T-helper 1 cell treated with Interleukin-12 subunit alpha and Interleukin-12 subunit beta and Interleukin-4 antibody, amounts not matched to agents 30 μg/mL and 1 μg/mL, for 36 hours (primary cell): ENCODE measurements around the gene EMC6.
"Not testable (repeated sequence)": the region's sequence is repeated elsewhere in the genome, so short reads cannot be mapped to it uniquely, and the experiment has no call there.

Experiments
- H3K27ac Mint-ChIP-seq: one replicate; pipeline ENCODE4 v1.8.0; 2021; ENCODE audit warnings: mild to moderate bottlenecking, mixed read lengths
- H3K27me3 Mint-ChIP-seq: one replicate; pipeline ENCODE4 v1.8.0; 2021; ENCODE audit warnings: low read depth, mixed read lengths
- H3K36me3 Mint-ChIP-seq: one replicate; pipeline ENCODE4 v1.8.0; 2021; ENCODE audit warnings: low read depth, mixed read lengths
- H3K4me1 Mint-ChIP-seq: one replicate; pipeline ENCODE4 v1.8.0; 2021; ENCODE audit warnings: low read depth, mixed read lengths
- H3K4me3 Mint-ChIP-seq: one replicate; pipeline ENCODE4 v1.8.0; 2021; ENCODE audit warnings: mild to moderate bottlenecking, moderate library complexity, mixed read lengths
- H3K9me3 Mint-ChIP-seq: one replicate; pipeline ENCODE4 v1.8.0; 2021; ENCODE audit warnings: mixed read lengths

EMC6 gene

GRCh38 chr17:3698139-3698538, 29.5 kb downstream of the EMC6 start:
- no peaks in the 10 kb centered on the region for H3K27me3 Mint-ChIP-seq
- peaks cover 26% of the 10 kb centered on the region for H3K4me1 Mint-ChIP-seq
- H3K36me3 Mint-ChIP-seq: peaks cover 36% of the 10 kb centered on the region
- peaks cover 16% of the 10 kb centered on the region for H3K9me3 Mint-ChIP-seq
- H3K4me3 Mint-ChIP-seq: peak overlapping the region; percentile 66
- no peak overlapping the region for H3K27ac Mint-ChIP-seq

GRCh38 chr17:3699951-3700350, 31.3 kb downstream of the EMC6 start:
- no peak overlapping the region for H3K4me3 Mint-ChIP-seq
- peaks cover 16% of the 10 kb centered on the region for H3K4me1 Mint-ChIP-seq
- H3K9me3 Mint-ChIP-seq: peaks cover 16% of the 10 kb centered on the region
- peaks cover 30% of the 10 kb centered on the region for H3K36me3 Mint-ChIP-seq
- no peak overlapping the region for H3K27ac Mint-ChIP-seq
- H3K27me3 Mint-ChIP-seq: no peaks in the 10 kb centered on the region

GRCh38 chr17:3702041-3702539, 33.5 kb downstream of the EMC6 start:
- not testable (repeated sequence) for H3K27me3 Mint-ChIP-seq, H3K4me3 Mint-ChIP-seq, H3K27ac Mint-ChIP-seq
- peaks cover 19% of the 10 kb centered on the region for H3K4me1 Mint-ChIP-seq
- peaks cover 39% of the 10 kb centered on the region for H3K36me3 Mint-ChIP-seq
- H3K9me3 Mint-ChIP-seq: peaks cover 16% of the 10 kb centered on the region

DNA sequence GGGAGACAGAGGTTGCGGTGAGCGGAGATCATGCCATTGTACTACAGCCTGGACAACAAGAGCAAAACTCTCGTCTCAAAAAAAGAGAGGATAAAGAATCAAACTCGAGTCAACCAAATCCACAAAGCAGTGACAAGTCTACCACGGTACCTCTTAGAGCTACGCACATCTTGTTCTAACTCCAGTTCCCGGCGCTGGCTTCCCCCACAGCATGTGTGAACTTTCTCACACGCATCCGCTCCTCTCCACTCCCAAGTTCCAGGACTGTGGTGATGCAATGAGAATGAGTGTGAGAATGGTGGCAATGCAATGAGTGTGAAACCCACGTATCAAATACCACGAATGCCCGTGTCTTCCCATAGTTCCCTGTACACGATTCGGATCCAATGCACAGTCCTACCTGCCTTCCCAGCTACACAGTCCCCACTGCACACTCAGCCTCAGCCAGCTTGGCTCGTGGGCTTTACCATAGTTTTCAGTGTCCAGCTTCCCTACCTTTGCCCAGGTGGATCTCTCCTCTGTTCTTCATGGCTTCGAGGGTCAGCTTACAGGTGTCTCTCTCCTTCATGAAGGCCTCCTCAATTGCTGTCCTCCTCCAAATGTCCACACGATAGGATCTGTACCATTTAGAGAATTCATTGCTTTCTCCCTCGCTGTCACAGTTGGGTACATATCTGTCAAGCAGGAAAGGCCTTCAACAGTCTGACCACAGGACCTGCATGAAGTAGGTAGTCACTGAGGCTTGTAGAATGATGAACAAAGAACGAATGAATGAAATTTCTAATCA, 36.5 kb downstream of the EMC6 start:
- Mint-ChIP-seq H3K9me3 (peaks cover 9% of the 10 kb centered on the region), H3K27ac (peak overlapping the region; percentile 3), H3K4me1 (peaks cover 23% of the 10 kb centered on the region), H3K36me3 (peaks cover 48% of the 10 kb centered on the region), H3K27me3 (no peaks in the 10 kb centered on the region), H3K4me3 (no peak overlapping the region)

- not testable (repeated sequence) for H3K27me3 Mint-ChIP-seq, H3K9me3 Mint-ChIP-seq, H3K4me3 Mint-ChIP-seq
- peaks cover 25% of the 10 kb centered on the region for H3K4me1 Mint-ChIP-seq
- H3K27ac Mint-ChIP-seq: peak overlapping the region; percentile 3
- peaks cover 48% of the 10 kb centered on the region for H3K36me3 Mint-ChIP-seq
Observed at GRCh38 chr17:3705718-3705984, 37.0 kb downstream of the EMC6 start.

- peak overlapping the region; percentile 83 for H3K27ac Mint-ChIP-seq
- peaks cover 48% of the 10 kb centered on the region for H3K36me3 Mint-ChIP-seq
- peak overlapping the region; percentile 31 for H3K4me3 Mint-ChIP-seq
- H3K27me3 Mint-ChIP-seq: no peaks in the 10 kb centered on the region
- peaks cover 5% of the 10 kb centered on the region for H3K9me3 Mint-ChIP-seq
- H3K4me1 Mint-ChIP-seq: peaks cover 43% of the 10 kb centered on the region
Observed at GRCh38 chr17:3708366-3708765, 39.8 kb downstream of the EMC6 start.

DNA sequence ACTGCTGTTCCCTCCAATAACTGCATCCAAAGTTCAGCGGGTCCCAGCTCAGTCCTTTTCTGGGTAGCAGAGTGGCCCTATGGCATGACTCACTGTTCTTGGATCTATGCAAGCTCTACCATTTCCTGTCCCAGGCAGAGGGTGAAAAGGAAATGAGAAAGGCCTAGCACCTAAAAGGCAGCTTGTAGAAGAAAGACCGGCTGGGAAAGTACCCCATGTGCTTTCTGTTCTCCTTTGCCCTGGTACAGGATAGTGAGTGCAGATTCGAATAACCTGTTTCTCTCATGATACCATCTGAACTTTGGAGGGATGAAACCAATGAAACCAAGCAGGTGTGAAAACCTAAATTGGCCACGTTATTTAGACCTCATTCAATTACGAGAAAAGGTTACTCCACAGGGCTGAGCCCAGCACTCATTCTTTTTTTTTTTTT, 42.4 kb downstream of the EMC6 start:
- H3K27ac Mint-ChIP-seq: peak overlapping the region; percentile 96
- H3K36me3 Mint-ChIP-seq: peaks cover 55% of the 10 kb centered on the region
- peak overlapping the region; percentile 71 for H3K4me3 Mint-ChIP-seq
- no peaks in the 10 kb centered on the region for H3K27me3 Mint-ChIP-seq
- peaks cover 45% of the 10 kb centered on the region for H3K4me1 Mint-ChIP-seq
- H3K9me3 Mint-ChIP-seq: peaks cover 5% of the 10 kb centered on the region

GRCh38 chr17:3712811-3713463, 44.3 kb downstream of the EMC6 start:
- Mint-ChIP-seq H3K27ac (peak overlapping the region; percentile 94), H3K4me3 (peak overlapping the region; percentile 66), H3K36me3 (peaks cover 68% of the 10 kb centered on the region), H3K27me3 (no peaks in the 10 kb centered on the region), H3K4me1 (peaks cover 56% of the 10 kb centered on the region), H3K9me3 (peaks cover 5% of the 10 kb centered on the region)

- Mint-ChIP-seq H3K9me3 (peaks cover 5% of the 10 kb centered on the region), H3K4me1 (peaks cover 59% of the 10 kb centered on the region), H3K4me3 (peak overlapping the region; percentile 47), H3K27me3 (no peaks in the 10 kb centered on the region), H3K36me3 (peaks cover 73% of the 10 kb centered on the region), H3K27ac (peak overlapping the region; percentile 89)
Observed at GRCh38 chr17:3715296-3715695, 46.7 kb downstream of the EMC6 start.

- H3K27ac Mint-ChIP-seq: peak overlapping the region; percentile 13
- peaks cover 55% of the 10 kb centered on the region for H3K4me1 Mint-ChIP-seq
- H3K4me3 Mint-ChIP-seq: peak overlapping the region; percentile 33
- H3K27me3 Mint-ChIP-seq: no peaks in the 10 kb centered on the region
- peaks cover 75% of the 10 kb centered on the region for H3K36me3 Mint-ChIP-seq
- H3K9me3 Mint-ChIP-seq: no peaks in the 10 kb centered on the region
Observed at GRCh38 chr17:3718201-3718600, 49.6 kb downstream of the EMC6 start.

DNA sequence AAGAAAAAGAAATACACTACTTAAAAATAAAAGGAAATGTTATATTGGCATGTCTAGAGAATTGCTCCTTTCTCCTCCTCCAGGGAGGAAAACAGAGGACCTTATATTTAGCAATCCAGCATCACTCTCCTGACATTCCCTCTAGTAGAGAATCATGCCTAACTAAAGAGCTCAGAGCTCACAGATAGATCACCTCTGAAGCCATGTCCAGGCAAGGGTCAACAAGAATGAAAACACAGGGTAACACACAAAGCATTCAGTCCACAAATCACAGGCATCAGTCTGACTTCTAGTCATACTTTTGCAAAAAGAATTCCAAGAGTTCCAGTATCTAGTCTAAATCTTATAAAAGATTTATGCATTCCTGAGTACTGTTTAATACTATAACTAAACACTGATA, 50.7 kb downstream of the EMC6 start:
- Mint-ChIP-seq H3K4me1 (peaks cover 53% of the 10 kb centered on the region), H3K27me3 (no peaks in the 10 kb centered on the region), H3K36me3 (peaks cover 74% of the 10 kb centered on the region), H3K27ac (peak overlapping the region; percentile 47), H3K4me3 (peak overlapping the region; percentile 2), H3K9me3 (no peaks in the 10 kb centered on the region)
